ENCODE measurements around the gene VSIG4. TPM values are rescaled to one million over a fixed set of nuclear protein-coding genes. Genes with fewer than 3 reads are reported as not detected.

The VSIG4 gene
- total RNA-seq, 1 donor from 2014 or later: not detected

DNA sequence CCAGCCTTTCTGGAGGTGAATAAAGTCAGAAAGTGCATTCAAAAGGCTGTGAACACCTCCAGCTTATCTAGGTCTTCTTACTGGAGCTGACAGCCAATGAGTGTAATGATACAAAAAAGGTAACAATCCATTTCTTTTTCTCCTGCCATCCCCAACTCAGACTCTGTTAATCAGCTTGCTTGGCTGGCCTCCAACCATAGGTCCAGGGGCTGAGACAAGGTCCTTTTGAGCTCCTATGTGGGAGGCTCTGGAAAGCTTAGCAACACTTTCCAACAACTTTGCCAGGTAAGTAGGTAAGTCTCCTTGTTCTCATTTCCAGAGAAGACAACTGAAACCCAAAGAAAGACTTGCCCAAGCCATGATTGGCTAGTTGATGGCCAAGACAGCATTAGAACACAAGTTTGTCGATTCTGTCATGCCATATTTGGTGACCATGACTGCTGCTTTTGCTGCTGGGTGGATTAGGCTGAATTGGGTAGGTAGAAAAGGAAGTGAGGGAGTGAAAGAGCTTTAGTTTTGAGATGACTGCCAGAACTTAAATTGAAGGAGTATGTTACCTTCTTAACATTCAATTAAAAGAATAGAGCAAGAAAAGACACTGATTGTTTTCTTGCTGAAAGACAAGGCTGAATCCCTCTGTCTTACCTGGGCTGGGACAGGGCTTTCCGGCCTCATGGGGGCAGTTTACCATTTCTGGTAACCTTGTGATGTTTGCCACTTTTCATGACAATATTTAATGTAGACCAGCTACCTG, 22.8 kb downstream of the VSIG4 start:
- Mint-ChIP-seq H3K36me3 (ENCODE audit: low read depth) (no peaks in the 10 kb centered on the region), H3K27me3 (ENCODE audit: low read depth) (no peaks in the 10 kb centered on the region), H3K27ac (ENCODE audit: unreplicated experiment) (no peak overlapping the region), H3K4me3 (no peak overlapping the region), H3K4me1 (no peaks in the 10 kb centered on the region), H3K9me3 (peaks cover 8% of the 10 kb centered on the region)
- TF ChIP-seq, protein P1, sequence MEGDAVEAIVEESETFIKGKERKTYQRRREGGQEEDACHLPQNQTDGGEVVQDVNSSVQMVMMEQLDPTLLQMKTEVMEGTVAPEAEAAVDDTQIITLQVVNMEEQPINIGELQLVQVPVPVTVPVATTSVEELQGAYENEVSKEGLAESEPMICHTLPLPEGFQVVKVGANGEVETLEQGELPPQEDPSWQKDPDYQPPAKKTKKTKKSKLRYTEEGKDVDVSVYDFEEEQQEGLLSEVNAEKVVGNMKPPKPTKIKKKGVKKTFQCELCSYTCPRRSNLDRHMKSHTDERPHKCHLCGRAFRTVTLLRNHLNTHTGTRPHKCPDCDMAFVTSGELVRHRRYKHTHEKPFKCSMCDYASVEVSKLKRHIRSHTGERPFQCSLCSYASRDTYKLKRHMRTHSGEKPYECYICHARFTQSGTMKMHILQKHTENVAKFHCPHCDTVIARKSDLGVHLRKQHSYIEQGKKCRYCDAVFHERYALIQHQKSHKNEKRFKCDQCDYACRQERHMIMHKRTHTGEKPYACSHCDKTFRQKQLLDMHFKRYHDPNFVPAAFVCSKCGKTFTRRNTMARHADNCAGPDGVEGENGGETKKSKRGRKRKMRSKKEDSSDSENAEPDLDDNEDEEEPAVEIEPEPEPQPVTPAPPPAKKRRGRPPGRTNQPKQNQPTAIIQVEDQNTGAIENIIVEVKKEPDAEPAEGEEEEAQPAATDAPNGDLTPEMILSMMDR (conservative IDR thresholded peaks at IDR 0.05): no peak
- DNase-seq (ENCODE audit: low read depth, low spot score): no peak

DNA sequence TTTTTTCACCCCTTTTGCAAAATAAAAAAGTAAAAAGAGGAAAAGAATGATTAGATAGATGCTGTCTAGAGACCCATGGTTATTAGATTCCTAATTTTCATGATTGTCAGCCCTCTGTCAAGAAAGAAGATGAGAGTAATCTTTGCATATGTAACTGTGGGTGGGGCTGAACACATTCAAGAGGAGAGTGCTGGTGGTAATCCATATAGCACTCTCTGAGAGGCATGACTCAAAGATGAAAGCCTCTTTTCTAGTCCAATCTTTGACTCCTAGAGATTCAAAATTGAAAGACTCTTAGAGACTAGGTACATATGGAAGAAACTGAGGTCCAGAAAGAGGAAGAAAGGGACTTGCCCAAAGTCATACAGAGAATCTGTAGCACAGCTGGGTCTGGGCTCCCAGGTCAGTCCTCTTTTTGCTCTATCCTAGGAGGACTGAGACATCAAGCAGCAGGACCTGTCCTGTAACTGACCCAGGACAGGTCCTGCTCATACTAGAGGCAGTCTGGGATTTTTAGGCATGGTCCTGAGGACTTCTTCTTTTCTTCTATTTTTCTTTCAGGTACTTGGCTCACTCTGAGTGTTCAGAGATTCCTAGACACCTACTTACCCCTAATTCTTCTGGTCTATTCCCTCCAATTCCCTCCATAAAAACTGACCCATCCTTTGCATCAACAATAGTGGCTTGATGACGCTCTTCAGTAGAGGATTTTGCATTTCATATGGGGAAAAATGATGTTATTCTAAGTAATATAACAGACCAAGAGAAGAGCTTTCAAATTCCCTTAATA, 23.8 kb downstream of the VSIG4 start:
- no peaks in the 10 kb centered on the region for H3K27me3 Mint-ChIP-seq (ENCODE audit: low read depth)
- no peaks in the 10 kb centered on the region for H3K36me3 Mint-ChIP-seq (ENCODE audit: low read depth)
- H3K9me3 Mint-ChIP-seq: peaks cover 8% of the 10 kb centered on the region
- no peaks in the 10 kb centered on the region for H3K4me1 Mint-ChIP-seq
- H3K27ac Mint-ChIP-seq (ENCODE audit: unreplicated experiment): no peak overlapping the region
- no peak overlapping the region for H3K4me3 Mint-ChIP-seq
- TF ChIP-seq, protein P1 (conservative IDR thresholded peaks at IDR 0.05): no peak
- no peak for DNase-seq (ENCODE audit: low read depth, low spot score)

DNA sequence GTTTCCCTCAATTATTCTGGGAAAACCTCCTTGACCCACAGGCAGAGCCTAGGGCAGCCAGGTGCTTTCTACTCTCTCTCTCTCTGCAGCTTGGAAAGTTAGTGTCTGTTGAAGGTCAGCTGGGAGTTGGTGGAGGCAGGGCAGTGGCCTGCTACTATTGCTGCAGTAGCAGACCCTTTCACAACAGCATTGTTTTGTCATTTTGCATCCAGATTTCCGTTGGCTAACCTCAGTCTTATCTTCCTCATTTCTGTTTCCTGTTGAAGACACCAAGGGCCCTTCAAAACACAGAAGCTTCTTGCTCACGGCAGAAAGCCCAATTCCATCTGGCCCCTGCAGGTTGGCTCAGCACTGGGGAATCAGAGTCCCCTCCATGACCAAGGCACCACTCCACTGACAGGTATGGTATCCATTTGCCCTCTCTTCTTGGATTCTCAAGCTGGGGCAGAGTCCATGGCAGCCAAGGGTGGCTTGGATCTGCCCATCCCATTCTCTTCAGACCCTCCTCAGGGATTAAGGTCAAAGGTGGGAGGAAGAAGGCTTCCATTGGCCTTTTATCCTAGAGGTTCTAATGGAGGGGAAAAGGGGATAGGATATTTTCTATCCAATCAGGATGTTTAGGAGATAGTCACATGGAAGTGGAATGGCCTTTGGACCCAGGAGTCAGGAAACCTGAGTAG, 24.6 kb downstream of the VSIG4 start:
- peaks cover 6% of the 10 kb centered on the region for H3K9me3 Mint-ChIP-seq
- no peaks in the 10 kb centered on the region for H3K27me3 Mint-ChIP-seq (ENCODE audit: low read depth)
- DNase-seq (ENCODE audit: low read depth, low spot score): no peak
- TF ChIP-seq, protein P1 (conservative IDR thresholded peaks at IDR 0.05): no peak
- no peaks in the 10 kb centered on the region for H3K36me3 Mint-ChIP-seq (ENCODE audit: low read depth)
- H3K4me1 Mint-ChIP-seq: no peaks in the 10 kb centered on the region
- no peak overlapping the region for H3K27ac Mint-ChIP-seq (ENCODE audit: unreplicated experiment)
- no peak overlapping the region for H3K4me3 Mint-ChIP-seq

DNA sequence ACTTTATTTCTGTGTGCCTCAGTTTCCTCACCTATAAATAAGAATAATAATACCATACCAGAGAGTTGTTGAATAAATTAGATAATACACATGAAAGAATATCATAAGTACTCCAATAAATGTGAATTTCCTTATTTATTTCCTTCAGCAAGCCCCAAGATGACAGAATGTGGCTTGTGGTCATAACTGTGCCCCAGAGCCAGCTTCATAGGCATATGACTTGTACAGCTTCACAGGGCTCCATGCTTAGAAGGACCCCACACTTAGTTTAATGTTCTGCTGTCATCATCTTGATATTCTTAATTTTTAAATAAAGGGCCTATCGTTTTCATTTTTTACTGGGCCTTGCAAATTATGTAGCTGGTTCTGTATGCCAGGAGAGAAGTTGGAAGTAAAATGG, 25.3 kb downstream of the VSIG4 start:
- no peaks in the 10 kb centered on the region for H3K36me3 Mint-ChIP-seq (ENCODE audit: low read depth)
- no peak for DNase-seq (ENCODE audit: low read depth, low spot score)
- H3K27ac Mint-ChIP-seq (ENCODE audit: unreplicated experiment): no peak overlapping the region
- no peak overlapping the region for H3K4me3 Mint-ChIP-seq
- TF ChIP-seq, protein P1 (conservative IDR thresholded peaks at IDR 0.05): no peak
- no peaks in the 10 kb centered on the region for H3K4me1 Mint-ChIP-seq
- H3K27me3 Mint-ChIP-seq (ENCODE audit: low read depth): no peaks in the 10 kb centered on the region
- peaks cover 6% of the 10 kb centered on the region for H3K9me3 Mint-ChIP-seq

DNA sequence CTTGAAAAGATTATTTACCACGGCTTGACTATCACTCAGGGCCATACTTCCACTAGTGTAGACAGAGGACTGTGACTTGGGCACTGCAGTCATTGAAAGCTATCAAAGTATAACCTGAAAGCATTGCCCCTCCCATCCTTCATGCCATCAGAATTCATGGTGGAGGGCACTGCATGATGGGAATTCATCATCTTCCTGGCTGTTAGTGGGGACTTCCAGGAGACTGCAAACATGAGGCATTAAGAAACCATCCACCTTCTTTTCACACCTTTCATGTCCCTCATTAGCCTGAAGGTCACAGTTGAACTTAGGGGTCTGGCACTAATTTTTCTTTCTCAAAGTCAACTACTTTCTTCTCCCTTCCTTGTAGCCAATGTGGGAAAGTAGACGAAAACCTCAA, 25.8 kb downstream of the VSIG4 start:
- Mint-ChIP-seq H3K4me1 (no peaks in the 10 kb centered on the region), H3K9me3 (peaks cover 9% of the 10 kb centered on the region), H3K27me3 (ENCODE audit: low read depth) (no peaks in the 10 kb centered on the region), H3K27ac (ENCODE audit: unreplicated experiment) (no peak overlapping the region), H3K36me3 (ENCODE audit: low read depth) (no peaks in the 10 kb centered on the region), H3K4me3 (no peak overlapping the region)
- DNase-seq (ENCODE audit: low read depth, low spot score): no peak
- TF ChIP-seq, protein P1 (conservative IDR thresholded peaks at IDR 0.05): no peak

Measured in neural crest cell (in vitro differentiated cells).